Right atrium auricular region (tissue), 2 donors: ENCODE data around the gene MECR. TPM values are rescaled to one million over a fixed set of nuclear protein-coding genes. Genes with fewer than 3 reads are reported as not detected.

Experiments
- DNase-seq: peaks from one replicate; pipeline ENCODE4 v3.0.0-alpha.2; 2019; ENCODE audit warnings: low spot score
- H3K27ac ChIP-seq, 2 donors: fragments of 200-600 bp; sonication (generic); 1 replicate in 1 of 2; 2 replicates in 1 of 2; pipeline ENCODE4 v1.5.1; 2016 to 2019
- H3K27me3 ChIP-seq, 2 donors: fragments of 200-600 bp; sonication (generic); one replicate each; pipeline versions ENCODE4 v1.5.1 to v1.6.0; 2017 to 2019
- H3K36me3 ChIP-seq: fragments of 200-600 bp; sonication (generic); one replicate; pipeline ENCODE4 v1.5.1; 2016
- H3K4me1 ChIP-seq, 2 donors: fragments of 200-600 bp; sonication (generic); one replicate each; pipeline versions ENCODE4 v1.5.1 to v1.6.0; 2017 to 2019
- H3K4me3 ChIP-seq, 2 donors: fragments of 200-600 bp; sonication (generic); 1 replicate in 1 of 2; 2 replicates in 1 of 2; pipeline ENCODE4 v1.5.1; 2017 to 2019; ENCODE audit warnings: mild to moderate bottlenecking in 1 of 2, moderate library complexity in 1 of 2
- H3K9me3 ChIP-seq, 2 donors: fragments of 200-600 bp; sonication (generic); one replicate each; pipeline ENCODE4 v1.5.1; 2019
- CTCF ChIP-seq, 2 donors: fragments of 200-600 bp; sonication (generic); IDR thresholded peaks; one replicate each; pipeline ENCODE4 v1.5.1; 2019; ENCODE audit warnings: antibody characterized with exemption in 2 of 2
- total RNA-seq, 2 donors: library from RNA; depleted of rRNA; stranded (reverse); fragments of >200 nt; gene quantifications; one replicate each; pipeline ENCODE4 v1.1.0, GENCODE V29; 2016

MECR gene
- total RNA-seq, 2 donors from 2014 or later, result 18.4 to 24.3 TPM

GRCh38 chr1:29217633-29218032, 13.1 kb downstream of the MECR start:
- Histone ChIP-seq H3K27ac (no peak overlapping the region), H3K4me3 (no peak overlapping the region), H3K9me3 (no peaks in the 10 kb centered on the region), H3K27me3 (no peaks in the 10 kb centered on the region), H3K4me1 (no peaks in the 10 kb centered on the region), H3K36me3 (peaks cover 29% of the 10 kb centered on the region)
- TF ChIP-seq CTCF (IDR thresholded peaks at IDR 0.05), result no peak
- DNase-seq, result no peak

- Histone ChIP-seq H3K4me3 (no peak overlapping the region), H3K27ac (no peak overlapping the region), H3K4me1 (no peaks in the 10 kb centered on the region), H3K9me3 (no peaks in the 10 kb centered on the region), H3K36me3 (peaks cover 40% of the 10 kb centered on the region), H3K27me3 (no peaks in the 10 kb centered on the region)
- no peak for TF ChIP-seq CTCF (IDR thresholded peaks at IDR 0.05)
- DNase-seq, result no peak
Measured at GRCh38 chr1:29213055-29213454, 17.7 kb downstream of the MECR start.

- Histone ChIP-seq H3K4me1 (no peaks in the 10 kb centered on the region), H3K4me3 (no peak overlapping the region), H3K27ac (no peak overlapping the region), H3K36me3 (peaks cover 43% of the 10 kb centered on the region), H3K27me3 (no peaks in the 10 kb centered on the region), H3K9me3 (no peaks in the 10 kb centered on the region)
- no peak for TF ChIP-seq CTCF (IDR thresholded peaks at IDR 0.05)
- no peak for DNase-seq
Measured at GRCh38 chr1:29211086-29212030, 19.4 kb downstream of the MECR start.

- TF ChIP-seq CTCF (IDR thresholded peaks at IDR 0.05), result no peak
- H3K4me3 ChIP-seq, result no peak overlapping the region
- no peak for DNase-seq
- no peak overlapping the region for H3K27ac ChIP-seq
- H3K9me3 ChIP-seq, result no peaks in the 10 kb centered on the region
- no peaks in the 10 kb centered on the region for H3K27me3 ChIP-seq
- H3K4me1 ChIP-seq, result no peaks in the 10 kb centered on the region
- H3K36me3 ChIP-seq, result peaks cover 42% of the 10 kb centered on the region
Measured at GRCh38 chr1:29210278-29211085, 20.3 kb downstream of the MECR start.

GRCh38 chr1:29209173-29209572, 21.6 kb downstream of the MECR start:
- Histone ChIP-seq H3K9me3 (no peaks in the 10 kb centered on the region), H3K27ac (no peak overlapping the region), H3K4me1 (no peaks in the 10 kb centered on the region), H3K27me3 (no peaks in the 10 kb centered on the region), H3K36me3 (peaks cover 37% of the 10 kb centered on the region), H3K4me3 (no peak overlapping the region)
- DNase-seq, result no peak
- no peak for TF ChIP-seq CTCF (IDR thresholded peaks at IDR 0.05)
